Stimulated activated CD8-positive, alpha-beta memory T cell treated with anti-CD3 and anti-CD28 coated beads, Interleukin-12 subunit alpha, Interleukin-12 subunit beta, amount 100 ng/mL, for 1 hour (primary cell): ENCODE results near the gene YIF1B.
"Not testable (repeated sequence)": the region's sequence is repeated elsewhere in the genome, so short reads cannot be mapped to it uniquely, and the experiment has no call there.

ENCODE experiments used
- DNase-seq: peaks from one replicate; pipeline ENCODE4 v3.0.0-alpha.2; 2020; ENCODE audit warnings: low read depth

Gene YIF1B

GRCh38 chr19:38276942-38277517 lies 38.7 kb downstream of the YIF1B start:
- DNase-seq: no peak

DNA sequence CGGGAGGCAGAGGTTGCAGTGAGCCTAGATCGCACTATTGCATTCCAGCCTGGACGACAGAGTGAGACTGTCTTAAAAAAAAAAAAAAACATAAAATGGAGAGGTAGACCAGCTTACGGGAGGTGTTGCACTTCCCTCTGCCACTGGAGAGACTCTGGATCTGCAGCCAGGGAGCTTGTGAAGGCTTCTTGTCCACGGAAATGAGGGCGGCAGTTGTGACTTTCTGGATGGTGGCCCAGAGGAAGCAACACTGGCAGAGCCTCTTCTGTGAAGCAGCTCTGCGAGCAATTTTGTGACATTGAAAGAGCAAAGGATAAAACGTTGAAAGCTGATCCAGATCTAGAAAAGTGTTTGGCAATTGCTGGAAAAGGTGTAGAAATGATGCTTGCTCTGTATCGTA lies 41.0 kb downstream of the YIF1B start:
- no peak for DNase-seq

DNA sequence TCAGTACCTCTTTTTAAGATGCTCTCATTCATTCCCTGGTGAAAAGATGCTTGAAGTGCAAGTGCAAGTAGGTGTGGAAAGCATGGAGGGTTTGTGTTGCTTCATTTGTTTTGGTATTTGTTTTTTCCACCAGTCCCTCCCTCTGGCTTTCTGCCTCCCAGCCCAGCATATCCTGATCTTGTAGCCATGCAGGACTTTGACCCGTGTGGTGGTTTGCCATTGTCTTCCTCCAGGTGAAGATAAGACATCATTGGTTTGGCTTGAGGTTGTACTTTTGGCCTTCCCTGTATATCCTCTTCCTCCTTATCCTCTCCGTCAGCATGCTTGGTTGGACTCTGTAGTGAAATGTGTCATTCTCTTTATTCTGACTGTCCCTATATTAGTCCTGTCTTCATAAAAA lies 42.2 kb downstream of the YIF1B start:
- DNase-seq: no peak

- DNase-seq: no peak
Observed at GRCh38 chr19:38270587-38271167, 45.1 kb downstream of the YIF1B start.

- DNase-seq: no peak
Observed at GRCh38 chr19:38268539-38268938, 47.2 kb downstream of the YIF1B start.

- no peak for DNase-seq
Observed at GRCh38 chr19:38267761-38268483, 47.8 kb downstream of the YIF1B start.

GRCh38 chr19:38266981-38267597 lies 48.7 kb downstream of the YIF1B start:
- DNase-seq: no peak

GRCh38 chr19:38265921-38266429 lies 49.8 kb downstream of the YIF1B start:
- DNase-seq: no peak

- no peak for DNase-seq
Observed at GRCh38 chr19:38265213-38265861, 50.4 kb downstream of the YIF1B start.

GRCh38 chr19:38264486-38265212 lies 51.1 kb downstream of the YIF1B start, which contains the start of gene SPINT2:
Gene SPINT2 (plus strand): TSS chr19:38264573. CDS start chr19:38264893, 320 bp downstream.
- DNase-seq: peak; percentile 36

DNA sequence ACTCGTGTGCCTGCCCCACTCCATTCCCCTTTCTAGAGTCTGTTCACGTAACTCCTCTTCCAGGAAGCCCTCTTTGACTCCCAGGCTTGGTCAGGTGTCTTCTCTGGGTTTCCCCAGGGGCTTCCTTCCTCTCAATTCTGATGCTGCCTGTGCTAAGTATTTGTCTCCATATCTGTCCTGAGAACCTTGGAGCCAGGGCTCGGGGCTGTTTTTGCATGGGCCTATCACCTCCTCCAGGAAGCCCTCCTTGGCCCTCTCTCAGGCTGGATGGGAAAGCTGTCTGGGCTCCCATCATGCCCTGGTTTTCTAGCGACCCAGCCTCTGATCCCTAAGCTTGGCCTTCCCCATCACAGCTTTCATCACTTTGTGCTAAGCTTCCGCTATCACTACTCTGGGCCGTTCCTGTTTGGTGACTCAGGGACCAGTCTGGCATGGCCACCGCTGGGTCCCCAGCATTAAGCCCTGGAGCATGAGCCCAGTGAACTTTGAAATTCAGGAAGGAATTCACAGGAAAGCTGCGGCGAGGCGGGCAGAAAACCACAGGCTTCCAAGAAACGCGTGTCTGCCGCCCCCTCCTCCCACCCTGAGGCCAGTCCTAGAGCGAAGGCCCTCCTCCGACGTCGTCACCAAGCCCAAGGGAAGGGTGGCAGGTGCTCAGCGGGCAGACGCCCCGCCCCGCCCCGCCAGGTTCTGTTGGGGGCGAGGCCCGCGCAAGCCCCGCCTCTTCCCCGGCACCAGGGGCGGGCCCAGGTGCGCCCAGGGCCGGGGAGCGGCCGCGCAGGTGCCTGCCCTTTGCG lies 51.9 kb downstream of the YIF1B start:
- peak; percentile 44 for DNase-seq

GRCh38 chr19:38262585-38263268 lies 53.0 kb downstream of the YIF1B start:
- DNase-seq: no peak

GRCh38 chr19:38261942-38262341 lies 53.8 kb downstream of the YIF1B start:
- DNase-seq: not testable (repeated sequence)

DNA sequence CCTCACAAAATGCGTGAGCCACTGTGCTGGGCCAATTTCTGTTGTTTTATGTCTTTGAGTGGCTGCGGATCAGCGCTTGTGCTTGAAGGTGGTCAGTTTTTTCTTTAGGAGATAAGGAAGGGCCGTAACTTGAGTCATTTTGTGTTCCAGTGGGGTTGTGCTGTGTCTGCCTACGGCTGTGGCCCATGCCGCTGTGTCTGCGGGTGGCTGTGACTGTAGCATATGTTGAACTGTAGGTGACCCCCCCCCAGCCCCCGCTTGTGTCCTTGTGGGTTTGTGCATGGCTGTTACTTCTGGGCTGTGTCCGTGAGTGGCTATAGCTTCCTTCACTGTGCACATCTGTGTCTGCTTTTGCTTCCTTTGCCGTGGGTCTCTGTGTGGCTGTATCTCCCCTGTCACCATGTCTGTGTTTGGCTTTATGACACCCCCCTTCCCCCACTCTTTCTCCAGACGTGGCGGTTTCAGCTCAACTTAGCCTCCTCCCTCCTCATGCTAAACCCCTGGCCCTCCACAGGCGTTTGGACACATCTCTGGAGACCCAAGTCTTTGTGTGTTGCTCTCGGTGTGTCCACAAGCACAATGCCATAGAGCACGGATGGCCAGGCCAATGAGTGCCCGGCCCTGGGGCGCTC lies 60.2 kb downstream of the YIF1B start:
- no peak for DNase-seq

DNA sequence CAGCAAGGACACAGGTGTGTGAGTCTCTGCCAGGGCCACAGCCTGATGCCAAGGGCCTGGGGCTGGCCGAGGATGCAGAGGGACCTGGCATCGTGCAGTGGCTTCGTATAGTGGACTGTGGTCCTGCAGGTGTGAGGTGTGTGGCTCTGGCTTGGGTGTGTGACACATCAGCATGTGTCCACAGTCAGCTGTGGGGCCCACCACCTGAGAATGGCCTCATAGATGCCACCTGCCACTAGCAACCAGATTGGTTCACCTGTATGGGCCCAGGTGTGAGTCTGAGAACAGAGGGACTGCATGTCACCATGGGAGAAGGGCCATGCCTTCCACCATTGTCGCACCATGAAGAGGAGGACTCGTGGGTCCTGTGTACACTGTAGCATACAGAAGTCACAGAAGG lies 62.0 kb downstream of the YIF1B start:
- DNase-seq: no peak
